NCI-H446 (cell line): ENCODE data around the gene SORBS2.
"Not testable (repeated sequence)": the region's sequence is repeated elsewhere in the genome, so short reads cannot be mapped to it uniquely, and the experiment has no call there.

Experiments
- DNase-seq, 2 experiments: peaks; one replicate each; lab custom pipeline; 2025; lab: John Stamatoyannopoulos, UW

The SORBS2 gene

GRCh38 chr4:185587030-185587426 lies 225.0 kb downstream of the SORBS2 start:
- no peak for DNase-seq

GRCh38 chr4:185585211-185585610 lies 226.8 kb downstream of the SORBS2 start:
- DNase-seq, result no peak

- DNase-seq, result no peak
Measured at GRCh38 chr4:185583813-185584212, 228.2 kb downstream of the SORBS2 start.

- no peak for DNase-seq
Measured at GRCh38 chr4:185582651-185583400, 229.2 kb downstream of the SORBS2 start.

- no peak for DNase-seq
Measured at GRCh38 chr4:185580699-185581098, 231.3 kb downstream of the SORBS2 start.

GRCh38 chr4:185578284-185578683 lies 233.7 kb downstream of the SORBS2 start:
- no peak for DNase-seq

- DNase-seq, result no peak
Measured at GRCh38 chr4:185576962-185577950, 234.7 kb downstream of the SORBS2 start.

GRCh38 chr4:185576314-185576961 lies 235.6 kb downstream of the SORBS2 start:
- no peak for DNase-seq

- no peak for DNase-seq
Measured at GRCh38 chr4:185573651-185574199, 238.3 kb downstream of the SORBS2 start.

- DNase-seq, result no peak
Measured at GRCh38 chr4:185570727-185571126, 241.3 kb downstream of the SORBS2 start.

- DNase-seq, result no peak
Measured at GRCh38 chr4:185567381-185568376, 244.3 kb downstream of the SORBS2 start.

GRCh38 chr4:185566972-185567371 lies 245.0 kb downstream of the SORBS2 start:
- DNase-seq, result no peak

GRCh38 chr4:185566425-185566824 lies 245.6 kb downstream of the SORBS2 start:
- no peak for DNase-seq

- DNase-seq, result no peak
Measured at GRCh38 chr4:185565696-185566095, 246.3 kb downstream of the SORBS2 start.

- no peak for DNase-seq
Measured at GRCh38 chr4:185564349-185564748, 247.6 kb downstream of the SORBS2 start.

GRCh38 chr4:185562531-185562930 lies 249.5 kb downstream of the SORBS2 start:
- DNase-seq, result no peak

GRCh38 chr4:185560316-185560715 lies 251.7 kb downstream of the SORBS2 start:
- no peak for DNase-seq

GRCh38 chr4:185559915-185560281 lies 252.1 kb downstream of the SORBS2 start:
- no peak for DNase-seq

- DNase-seq, result not testable (repeated sequence)
Measured at GRCh38 chr4:185559251-185559914, 252.6 kb downstream of the SORBS2 start.

- DNase-seq, result no peak
Measured at GRCh38 chr4:185554365-185555126, 257.4 kb downstream of the SORBS2 start.
